AG08395 (cell line): ENCODE measurements around the gene ZNF70.

Experiments
- DNase-seq: peaks from one replicate; pipeline ENCODE4 v3.0.0; 2012; ENCODE audit warnings: mixed read lengths, low spot score

ZNF70 gene

DNA sequence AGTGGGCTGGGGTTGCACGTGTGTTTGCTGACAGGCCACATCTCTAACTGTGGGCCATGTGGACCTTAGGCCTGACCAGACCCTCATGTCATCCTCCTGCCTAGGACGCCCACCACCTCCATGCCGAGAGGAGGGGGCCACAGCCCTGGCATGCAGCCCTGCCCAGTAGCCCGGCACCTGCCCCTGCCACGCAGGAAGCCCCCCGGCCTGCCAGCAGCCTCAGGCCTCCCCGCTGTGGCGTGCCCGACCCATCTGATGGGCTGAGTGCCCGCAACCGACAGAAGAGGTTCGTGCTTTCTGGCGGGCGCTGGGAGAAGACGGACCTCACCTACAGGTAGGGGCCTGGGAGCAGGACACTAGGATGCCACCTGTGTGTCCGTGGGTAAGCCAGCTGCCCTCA is 28.2 kb upstream of the ZNF70 start:
- DNase-seq: no peak

GRCh38 chr22:23778577-23778900 is 27.6 kb upstream of the ZNF70 start:
- no peak for DNase-seq

DNA sequence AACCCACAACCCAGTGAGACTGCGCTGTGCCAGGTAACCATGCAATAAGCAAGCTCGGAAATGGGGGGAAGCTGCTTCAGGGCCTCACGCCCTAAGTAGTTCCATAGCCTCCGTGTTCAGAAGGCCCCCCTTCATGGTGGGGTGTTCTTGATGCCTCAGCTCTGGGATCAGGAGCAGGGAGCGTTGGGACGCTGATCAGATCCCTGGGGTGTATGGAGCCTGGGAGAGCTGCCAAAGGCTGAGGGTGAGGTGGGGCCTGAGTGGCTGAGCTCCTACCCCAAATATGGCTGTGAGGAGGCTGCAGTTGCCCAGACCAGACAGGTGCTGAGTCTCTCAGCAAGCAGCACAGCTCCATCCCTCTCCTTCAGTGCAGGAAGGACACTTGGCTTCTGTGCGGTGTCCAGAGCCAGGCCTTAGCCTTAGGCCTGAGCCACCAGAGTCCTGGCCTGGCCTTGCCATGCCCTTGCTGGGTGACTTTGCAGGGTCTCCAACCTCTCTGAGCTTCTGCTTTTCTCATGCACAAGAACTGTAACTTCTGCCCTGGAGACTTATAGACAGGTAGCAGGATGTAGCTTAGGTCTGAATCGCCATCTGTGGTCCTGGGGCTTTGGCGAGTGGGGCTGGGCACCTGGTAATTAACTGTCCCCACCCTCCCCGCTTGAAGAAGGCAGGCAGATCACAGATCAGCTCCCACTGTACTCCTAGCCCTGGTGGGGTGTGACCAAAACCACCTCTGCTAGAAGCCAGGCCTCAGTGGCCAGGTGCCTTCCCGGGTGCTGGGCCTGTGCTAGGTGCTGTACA is 27.1 kb upstream of the ZNF70 start:
- no peak for DNase-seq

DNA sequence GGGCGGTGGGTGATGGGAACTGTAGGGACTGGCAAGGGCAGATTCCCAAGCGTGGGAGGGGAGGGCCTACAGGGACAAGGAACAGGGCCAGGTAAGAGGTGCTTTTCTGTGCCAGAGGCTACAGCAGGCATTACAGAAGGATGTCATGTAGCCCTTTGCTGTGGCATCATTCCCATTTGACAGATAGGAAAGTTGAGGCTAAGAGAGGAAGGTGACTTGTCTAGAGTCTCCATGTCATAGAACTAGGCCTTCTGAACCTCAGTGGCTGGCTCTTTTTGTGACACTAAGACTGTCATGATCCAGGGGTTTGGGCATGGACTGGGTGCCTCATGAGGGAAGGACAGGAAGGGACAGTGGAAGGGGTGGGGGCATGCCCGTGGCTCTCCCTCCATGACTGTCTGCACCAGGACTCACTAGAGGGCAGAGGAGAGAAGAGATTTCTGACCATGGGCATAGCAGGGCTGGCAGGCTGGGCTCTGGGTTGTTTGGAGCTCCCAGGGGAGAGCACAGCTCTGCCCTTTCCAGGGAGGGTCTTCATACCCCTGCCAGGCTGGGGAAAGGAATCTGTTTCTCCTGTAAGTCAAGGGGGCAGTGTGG is 25.0 kb upstream of the ZNF70 start:
- no peak for DNase-seq

DNA sequence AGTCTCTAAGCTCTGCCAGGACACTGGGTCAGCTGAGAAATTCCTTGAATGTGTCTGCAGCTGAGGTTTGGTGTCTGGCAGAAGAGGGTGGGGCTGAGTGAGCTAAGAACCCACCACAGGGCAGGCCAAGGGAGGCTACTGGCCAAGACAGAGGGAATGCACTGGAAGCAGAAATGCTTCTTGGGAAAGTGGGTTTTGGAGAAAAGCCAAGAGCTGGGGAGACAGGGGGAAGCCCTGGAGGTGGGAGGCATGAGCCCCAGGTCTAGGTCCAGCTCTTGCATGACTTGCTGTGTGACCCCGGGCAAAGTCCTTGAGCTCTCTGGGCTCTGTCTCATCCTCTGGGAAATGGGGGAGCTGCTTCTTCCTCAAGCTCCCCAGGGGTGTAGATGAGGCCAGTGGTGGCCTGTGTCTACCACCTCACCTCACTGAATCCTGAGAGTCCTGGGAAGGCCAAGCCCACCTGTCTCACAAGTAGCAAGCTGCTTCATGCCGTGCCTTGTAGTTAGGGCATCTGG is 24.1 kb upstream of the ZNF70 start:
- peak; percentile 72 for DNase-seq

- DNase-seq: no peak
Observed at GRCh38 chr22:23774114-23774921, 23.4 kb upstream of the ZNF70 start.

DNA sequence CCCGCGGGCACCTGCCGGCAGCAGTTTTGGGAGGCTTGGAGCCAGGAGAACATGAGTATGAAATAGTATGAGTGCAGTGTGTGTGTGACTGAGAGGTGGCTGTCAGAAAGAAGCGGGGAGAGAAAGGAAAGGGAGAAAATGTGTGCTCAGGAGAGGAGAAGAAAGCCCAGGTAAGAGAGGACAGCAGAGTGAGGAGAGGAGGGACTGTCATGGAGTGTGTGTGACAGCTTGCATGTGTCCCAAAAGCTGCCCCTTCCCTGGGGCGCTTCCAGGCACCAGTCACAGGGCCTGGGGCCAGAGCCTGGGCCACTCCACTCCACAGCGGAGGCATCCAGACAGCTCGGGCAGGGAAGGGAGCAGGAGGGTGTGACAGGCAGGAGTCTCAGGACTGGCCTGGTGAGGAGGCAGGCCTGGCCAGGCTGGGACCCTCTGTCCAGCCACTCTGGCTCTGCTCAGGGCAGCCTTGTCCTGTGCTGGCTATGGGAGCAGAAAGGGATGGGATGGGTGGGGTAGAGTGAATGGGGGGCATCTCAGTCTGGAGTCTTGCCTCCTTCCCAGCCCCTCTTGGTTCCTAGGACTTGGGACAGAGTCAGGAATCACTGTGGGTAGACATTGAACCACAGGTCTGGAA is 22.7 kb upstream of the ZNF70 start:
- no peak for DNase-seq

DNA sequence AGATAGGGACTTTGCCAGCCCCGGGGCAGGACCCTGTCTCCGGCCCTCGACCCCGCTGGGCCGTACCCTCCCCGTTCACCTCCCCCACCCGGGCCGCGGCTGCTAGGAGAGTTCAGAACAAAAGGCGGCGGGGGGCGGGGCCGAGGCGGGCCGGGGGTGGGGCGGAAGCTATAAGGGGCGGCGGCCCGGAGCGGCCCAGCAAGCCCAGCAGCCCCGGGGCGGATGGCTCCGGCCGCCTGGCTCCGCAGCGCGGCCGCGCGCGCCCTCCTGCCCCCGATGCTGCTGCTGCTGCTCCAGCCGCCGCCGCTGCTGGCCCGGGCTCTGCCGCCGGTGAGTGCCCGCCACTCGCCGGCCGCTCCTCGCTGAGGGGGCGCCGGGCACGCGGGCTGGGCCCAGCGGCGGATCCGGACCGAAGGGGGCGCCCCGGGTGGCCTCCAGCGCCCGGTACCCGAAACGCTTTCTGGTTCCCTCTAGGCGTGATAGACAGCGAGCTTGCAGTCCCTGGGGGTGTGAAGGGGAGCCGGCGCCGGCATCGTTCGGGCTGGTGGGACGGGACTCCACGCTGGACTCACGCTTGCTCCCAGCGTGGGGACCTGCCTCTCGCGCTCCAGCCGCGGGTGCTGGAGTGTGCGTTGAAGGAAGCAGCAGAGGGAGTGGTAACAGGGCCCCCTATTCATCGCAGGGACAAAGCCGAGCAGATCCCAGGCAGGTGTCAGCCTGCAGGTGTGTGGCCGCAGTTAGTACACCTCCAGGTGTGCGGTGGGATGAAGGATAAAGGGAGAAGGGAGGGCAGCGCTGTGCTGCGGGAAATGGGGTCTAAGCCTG is 21.9 kb upstream of the ZNF70 start, which contains the start of gene MMP11:
MMP11 (plus strand) TSS at position 201 of the 825 bp plus-strand sequence; CDS start at position 223, 22 bp downstream.
- DNase-seq: peak; percentile 71

GRCh38 chr22:23772315-23772648 is 21.4 kb upstream of the ZNF70 start:
- DNase-seq: no peak

DNA sequence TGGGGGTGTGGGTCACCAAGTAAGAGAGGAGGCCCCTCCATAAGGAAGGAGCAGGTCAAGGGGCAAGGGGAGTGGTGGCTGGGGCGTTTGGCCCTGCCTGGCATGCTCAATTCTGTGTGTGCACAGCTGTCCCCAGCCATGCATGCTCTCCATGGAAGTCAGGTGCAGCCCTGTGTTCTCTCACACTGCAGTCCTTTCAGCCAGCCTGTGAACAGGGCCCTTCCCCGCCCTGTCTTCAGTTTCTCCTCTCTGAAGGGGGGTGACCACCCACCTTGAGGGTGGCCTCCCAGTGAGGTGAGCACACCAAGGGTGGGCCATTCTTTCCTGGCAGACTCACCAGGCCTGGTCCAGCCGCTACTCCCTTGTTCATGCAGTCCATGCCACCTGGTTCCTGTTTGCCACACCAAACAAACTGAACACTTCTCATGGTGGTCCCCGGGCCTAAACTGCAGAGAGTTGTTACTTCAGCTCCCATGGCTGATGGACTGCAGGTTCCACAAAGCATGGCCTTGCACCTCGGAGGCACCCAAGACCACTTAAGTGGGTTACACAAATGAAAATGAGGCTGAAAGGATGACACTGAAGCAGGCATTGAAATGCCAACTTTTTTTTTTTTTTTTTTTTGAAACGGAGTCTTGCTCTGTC is 18.5 kb upstream of the ZNF70 start:
- DNase-seq: no peak

DNA sequence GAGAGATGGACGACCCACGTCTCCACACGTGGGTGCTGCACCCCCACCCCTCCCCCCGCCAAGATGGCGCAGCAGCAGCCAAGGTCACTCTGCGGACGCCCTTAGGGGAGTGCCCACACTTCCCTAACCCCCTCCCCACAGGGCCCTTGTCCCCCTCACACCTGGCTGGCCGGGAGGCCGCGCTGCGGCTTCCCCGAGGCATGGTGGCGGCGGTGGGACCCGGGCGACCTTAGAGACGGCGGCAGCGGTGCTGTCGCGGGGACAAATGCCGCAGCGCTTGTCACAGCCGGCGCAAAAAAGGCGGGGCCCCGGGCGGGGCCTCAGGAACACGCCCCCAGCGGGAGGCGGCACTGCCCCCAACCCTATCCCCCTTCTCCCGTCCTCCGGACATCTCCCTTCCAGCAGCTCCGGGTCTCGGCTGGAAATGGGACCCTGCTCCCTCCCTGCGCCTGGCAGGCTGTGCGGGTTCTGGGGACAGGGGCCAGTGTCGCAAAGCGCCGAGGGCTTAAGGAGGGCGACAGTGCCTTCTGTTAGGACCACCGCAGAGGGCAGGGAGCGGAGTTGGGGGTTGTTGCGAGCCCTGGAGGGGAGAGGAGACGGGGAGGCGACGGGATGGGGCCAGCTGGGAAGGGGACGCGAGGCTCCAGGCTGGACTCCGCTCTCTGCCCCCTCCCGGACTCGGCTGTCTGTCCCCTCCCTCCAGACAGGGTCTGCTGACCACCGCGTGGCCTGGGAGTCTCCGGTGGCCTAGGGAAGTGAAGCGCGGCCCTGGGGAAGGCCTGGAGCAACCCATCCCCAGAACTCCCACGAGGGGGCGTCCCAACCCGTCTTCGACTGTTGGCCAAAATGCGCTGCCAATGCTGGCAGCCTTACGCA is 17.0 kb upstream of the ZNF70 start, which contains the start of gene CHCHD10:
CHCHD10 (minus strand) TSS at position 300 of the 876 bp plus-strand sequence; CDS start at position 202, 98 bp downstream.
- DNase-seq: peak; percentile 85

DNA sequence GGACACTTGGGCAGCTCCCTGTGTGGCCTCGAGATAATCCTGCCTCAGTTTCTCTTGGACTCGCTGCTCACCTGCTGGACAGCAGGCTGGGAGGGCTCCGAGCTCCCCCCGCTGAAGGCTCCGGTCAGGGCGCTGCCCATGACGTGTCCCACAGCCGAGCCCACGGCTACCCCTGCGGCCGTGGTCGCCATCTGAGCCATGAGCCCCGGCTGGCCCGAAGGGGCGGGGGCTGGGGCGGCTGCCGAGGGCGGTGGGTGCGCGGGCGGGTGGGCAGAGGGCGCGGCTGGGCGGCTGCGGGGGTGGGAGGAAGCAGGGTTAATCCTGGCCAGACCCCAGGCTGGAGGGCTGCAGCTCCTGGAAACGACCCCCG is 16.4 kb upstream of the ZNF70 start:
- no peak for DNase-seq

GRCh38 chr22:23764899-23765881 is 14.3 kb upstream of the ZNF70 start:
- DNase-seq: no peak

- DNase-seq: no peak
Observed at GRCh38 chr22:23763954-23764353, 13.0 kb upstream of the ZNF70 start.

- DNase-seq: no peak
Observed at GRCh38 chr22:23763579-23763945, 12.7 kb upstream of the ZNF70 start.

DNA sequence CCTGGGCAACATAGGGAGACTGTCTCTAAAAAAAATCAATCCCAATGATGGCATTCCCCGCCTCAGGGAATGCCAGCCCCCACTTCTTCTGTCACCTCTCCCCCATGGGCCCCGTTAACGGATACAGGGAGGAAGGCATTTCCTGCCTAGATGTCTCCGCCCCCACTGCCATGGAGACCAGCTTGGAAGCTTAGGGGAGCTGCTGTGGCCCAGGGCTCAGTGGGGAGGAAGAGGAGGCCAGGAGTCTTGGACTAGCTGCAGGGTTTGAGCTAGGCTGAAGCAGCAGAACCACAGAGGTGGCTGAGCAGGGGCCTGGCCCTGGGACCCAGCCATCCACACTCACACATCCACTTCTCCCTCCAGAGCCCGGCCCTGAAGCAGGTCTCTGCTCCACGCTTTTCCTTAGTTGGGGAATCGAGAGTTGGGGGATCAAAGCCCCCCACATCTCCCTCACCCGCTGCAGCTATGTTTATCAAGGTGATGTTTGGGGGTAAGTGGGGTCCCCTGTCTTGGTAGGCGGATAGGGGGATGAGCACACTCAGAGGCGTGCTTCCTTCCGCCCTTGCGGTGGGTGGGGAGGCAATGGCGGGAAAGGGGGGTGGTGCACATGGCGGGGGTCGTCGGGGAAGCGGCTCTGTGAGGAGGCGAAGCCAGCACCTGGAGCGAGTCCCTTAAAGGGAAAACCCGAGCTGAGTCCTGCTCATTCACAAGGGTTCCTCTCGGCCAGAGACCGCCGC is 12.1 kb upstream of the ZNF70 start, which contains the start of gene C22orf15:
C22orf15 (plus strand) TSS at position 149 of the 737 bp plus-strand sequence; CDS start at position 466, 317 bp downstream.
- peak; percentile 75 for DNase-seq

DNA sequence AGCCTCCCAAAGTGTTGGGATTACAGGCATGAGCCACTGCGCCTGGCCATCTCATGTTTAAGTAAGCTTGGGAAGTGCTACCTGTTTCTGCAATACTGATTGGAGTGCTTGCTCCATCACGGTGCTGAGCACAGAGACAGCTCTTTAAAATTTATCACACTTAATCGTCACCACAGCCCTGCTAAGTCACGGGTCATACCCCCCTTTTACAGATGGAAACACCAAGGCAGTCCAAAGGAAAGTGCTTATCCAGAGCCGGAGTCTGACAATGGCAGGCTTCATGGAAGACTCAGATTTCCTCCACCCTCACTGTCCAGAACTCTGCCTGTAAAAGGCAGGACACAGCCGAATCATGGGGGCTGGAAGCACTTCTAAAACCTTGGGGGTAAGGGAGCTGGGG is 9.1 kb upstream of the ZNF70 start:
- no peak for DNase-seq

DNA sequence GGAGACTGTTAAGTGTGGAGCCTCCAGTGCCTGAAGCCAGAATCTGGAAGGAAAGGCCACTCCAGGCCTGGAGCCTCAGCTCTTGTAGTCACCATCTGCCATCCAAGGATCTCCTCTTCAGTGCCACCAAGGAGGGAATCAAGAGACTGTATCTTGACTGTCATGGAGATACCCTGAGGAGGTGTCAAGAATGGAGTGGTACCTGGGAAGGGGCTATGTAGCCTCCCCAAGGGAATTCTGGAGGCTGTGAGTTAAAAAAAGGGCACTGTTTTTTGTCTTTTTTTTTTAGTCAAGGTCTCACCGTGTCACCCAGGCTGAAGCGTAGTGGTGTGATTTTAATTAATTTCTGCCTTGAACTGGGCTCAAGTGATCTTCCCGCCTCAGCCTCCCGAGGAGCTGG is 8.7 kb upstream of the ZNF70 start:
- no peak for DNase-seq
